Right renal cortex interstitium (tissue), 3 donors: ENCODE measurements around the gene MBTPS2. TPM values are rescaled to one million over a fixed set of nuclear protein-coding genes. Genes with fewer than 3 reads are reported as not detected.
"Not testable (repeated sequence)": the region's sequence is repeated elsewhere in the genome, so short reads cannot be mapped to it uniquely, and the experiment has no call there.

Experiments used
- DNase-seq, 3 donors: peaks; one replicate each; pipeline ENCODE4 v3.0.0-alpha.2; 2013; ENCODE audit warnings: low read depth in 3 of 3, low spot score in 2 of 3
- polyA plus RNA-seq, 3 donors: library from polyadenylated mRNA; unstranded; fragments of 120-200 nt; gene quantifications; one replicate each; pipeline ENCODE4 v1.2.1, GENCODE V29; 2013; ENCODE audit not compliant: insufficient read length in 3 of 3

The MBTPS2 gene
- polyA plus RNA-seq, 3 donors = 32.9 to 37.3 (median 37.1) TPM

GRCh38 chrX:21855937-21856415 is 16.6 kb downstream of the MBTPS2 start, which contains the start of gene YY2:
TSS of gene YY2 (plus strand) at chrX:21855987. CDS start at chrX:21856485, 498 bp downstream.
- DNase-seq = no peak

DNA sequence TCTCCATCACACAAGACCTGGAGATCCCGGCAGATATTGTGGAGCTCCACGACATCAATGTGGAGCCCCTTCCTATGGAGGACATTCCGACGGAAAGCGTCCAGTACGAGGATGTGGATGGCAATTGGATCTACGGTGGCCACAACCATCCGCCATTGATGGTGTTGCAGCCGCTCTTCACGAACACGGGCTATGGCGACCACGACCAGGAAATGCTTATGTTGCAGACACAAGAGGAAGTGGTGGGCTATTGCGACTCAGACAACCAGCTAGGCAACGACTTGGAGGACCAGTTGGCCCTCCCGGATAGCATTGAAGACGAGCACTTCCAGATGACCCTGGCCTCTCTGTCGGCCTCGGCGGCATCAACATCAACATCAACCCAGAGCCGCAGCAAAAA is 17.1 kb downstream of the MBTPS2 start:
- no peak for DNase-seq

DNA sequence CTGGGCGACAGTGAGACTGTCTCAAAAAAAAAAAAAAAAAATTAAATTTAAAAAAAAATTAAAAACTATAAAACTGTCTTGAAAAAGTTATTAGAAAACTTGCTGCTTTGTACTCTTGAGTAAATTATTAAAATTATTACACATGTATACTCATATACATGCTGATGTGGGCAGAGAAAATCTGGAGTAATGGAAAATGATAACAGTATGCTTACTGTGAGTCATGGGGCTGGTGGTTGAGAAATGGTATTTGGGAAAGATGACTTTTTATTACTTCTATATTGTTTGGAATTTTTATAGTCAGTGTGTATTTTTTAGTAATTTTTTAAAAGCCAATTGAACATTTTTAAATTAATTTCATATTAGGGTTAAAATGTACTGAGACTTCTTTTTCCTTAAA is 23.8 kb downstream of the MBTPS2 start:
- no peak for DNase-seq

DNA sequence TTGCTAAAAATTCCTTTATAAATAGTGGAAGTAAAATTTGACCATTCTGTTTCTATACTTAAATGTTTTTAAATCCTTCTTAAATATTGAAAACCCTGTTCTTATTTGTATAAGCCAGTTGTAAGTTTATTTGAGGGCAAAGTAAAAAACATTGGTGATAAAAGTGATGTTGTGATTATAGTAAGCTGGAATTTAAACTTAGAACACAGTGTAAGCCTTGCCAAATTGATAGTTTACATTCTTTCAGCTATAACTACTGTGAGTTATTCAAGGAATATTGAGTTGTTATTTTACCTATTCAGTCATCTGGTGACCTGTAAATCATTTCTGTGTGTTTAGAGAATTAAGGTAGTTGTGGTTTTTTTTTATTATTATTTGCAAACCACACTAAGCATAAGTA is 26.0 kb downstream of the MBTPS2 start:
- no peak for DNase-seq

GRCh38 chrX:21870494-21870893 is 31.1 kb downstream of the MBTPS2 start:
- DNase-seq = no peak

DNA sequence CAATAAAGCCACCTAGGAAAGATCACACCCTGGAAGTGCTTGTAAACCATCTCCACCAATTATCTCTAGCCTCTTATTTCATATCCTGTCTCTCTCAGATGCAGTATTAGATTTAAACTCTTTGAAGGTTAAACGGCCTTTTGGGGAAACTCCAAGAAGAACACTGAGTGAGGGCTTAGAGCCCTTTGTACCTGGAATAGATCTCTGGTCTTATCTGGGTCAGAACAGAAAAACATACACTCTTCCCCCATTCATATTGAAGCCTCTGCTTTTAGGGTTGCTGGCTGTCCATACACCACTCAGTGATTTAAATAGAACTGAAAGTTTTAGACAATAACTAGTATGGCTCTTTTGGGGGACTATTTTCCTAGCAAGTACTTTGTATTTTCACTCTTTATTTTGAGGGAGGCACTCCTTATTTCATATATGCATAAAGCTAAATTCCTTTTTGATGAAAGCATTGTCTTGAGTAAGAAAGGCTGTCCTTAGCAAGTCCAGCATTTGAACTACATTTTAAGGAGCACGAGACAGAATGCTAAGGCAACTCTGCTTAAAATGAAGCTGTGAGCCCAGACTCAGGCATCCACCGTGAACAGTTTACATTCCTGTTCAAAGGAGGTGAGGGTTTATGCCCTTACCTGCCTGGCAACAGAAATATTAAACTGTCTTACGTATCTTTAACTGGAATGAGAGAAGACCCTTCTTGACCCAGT is 33.8 kb downstream of the MBTPS2 start:
- DNase-seq = no peak

DNA sequence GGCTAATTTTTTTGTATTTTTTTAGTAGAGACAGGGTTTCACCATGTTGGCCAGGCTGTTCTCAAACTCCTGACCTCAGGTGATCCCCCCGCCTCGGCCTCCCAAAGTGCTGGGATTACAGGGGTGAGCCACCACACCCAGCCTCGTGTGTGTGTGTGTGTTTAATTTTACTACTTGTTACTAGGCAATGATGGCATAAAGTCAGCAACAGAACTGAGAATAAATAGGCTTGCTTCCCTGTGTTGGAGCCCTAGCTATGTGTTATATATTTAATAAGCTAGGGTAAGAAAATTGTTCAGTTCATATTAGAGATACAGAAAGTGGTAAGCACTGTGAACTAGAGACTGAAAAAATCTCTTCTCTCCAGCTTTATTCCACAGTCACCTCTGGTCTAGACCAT is 34.8 kb downstream of the MBTPS2 start:
- not testable (repeated sequence) for DNase-seq

GRCh38 chrX:21875013-21875412 is 35.6 kb downstream of the MBTPS2 start:
- no peak for DNase-seq

- no peak for DNase-seq
Observed at GRCh38 chrX:21881881-21882574, 42.6 kb downstream of the MBTPS2 start.

- DNase-seq = no peak
Observed at GRCh38 chrX:21883258-21883657, 43.8 kb downstream of the MBTPS2 start.

GRCh38 chrX:21885568-21885967 is 46.2 kb downstream of the MBTPS2 start:
- DNase-seq = no peak

- no peak for DNase-seq
Observed at GRCh38 chrX:21905313-21905712, 65.9 kb downstream of the MBTPS2 start.

DNA sequence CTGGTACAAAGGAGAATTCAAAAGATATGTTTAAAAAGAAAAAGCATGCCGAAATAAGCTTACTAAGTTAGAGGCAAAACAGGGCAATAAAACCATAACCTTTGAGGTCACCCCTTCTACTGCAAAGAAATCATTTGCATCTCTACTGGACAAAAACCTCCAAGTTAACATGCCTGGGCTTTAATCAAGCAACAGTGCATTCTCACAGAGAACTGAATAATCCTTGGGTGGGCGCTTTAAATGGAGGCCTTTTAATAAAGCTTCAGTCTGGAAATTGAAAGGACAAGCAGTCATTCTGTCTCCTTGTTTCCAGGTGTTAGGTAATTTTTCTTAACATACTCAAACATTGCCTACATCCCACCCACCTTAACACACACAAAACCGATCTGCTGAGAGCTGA is 66.5 kb downstream of the MBTPS2 start:
- DNase-seq = no peak

DNA sequence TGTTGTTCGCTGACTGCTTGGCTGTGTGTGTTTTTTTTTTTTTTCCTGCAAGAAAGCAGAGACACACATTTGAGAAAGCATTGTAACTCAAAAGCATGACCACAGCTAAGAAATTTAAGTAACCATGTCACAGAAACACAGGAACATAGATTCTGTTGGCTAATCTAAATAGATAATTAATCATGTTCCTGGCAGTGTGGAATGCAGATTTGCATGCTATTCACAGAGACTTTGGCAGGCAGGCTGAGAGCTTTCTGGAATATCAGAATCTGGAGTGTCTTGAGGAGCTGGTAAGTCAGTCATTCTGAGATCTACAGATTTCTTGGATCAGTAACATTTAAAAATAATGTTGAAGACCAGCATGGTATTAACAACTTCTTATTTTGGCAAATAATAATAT is 67.8 kb downstream of the MBTPS2 start:
- DNase-seq = peak in 2 of 3 donors; percentile 15 to 19

GRCh38 chrX:21911481-21911880 is 72.1 kb downstream of the MBTPS2 start:
- no peak for DNase-seq

GRCh38 chrX:21912220-21912619 is 72.8 kb downstream of the MBTPS2 start:
- no peak for DNase-seq

DNA sequence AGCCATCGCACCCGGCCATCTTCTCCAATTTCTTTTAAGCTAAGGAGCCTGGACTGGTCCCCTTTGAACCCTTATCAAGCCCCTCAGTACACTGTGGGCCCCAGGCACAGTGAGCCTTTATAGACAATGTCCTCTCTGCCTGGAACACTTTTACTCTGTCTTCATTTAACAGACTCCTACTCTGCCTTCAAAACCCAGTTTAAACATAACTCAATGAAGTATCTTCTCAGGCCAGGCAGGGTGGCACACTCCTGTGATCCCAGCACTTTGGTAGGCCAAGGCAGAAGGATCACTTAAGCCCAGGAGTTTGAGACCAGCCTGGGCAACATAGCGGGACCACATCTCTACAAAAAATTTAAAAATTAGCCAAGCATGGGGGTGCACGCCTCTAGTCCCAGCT is 73.6 kb downstream of the MBTPS2 start:
- no peak for DNase-seq

DNA sequence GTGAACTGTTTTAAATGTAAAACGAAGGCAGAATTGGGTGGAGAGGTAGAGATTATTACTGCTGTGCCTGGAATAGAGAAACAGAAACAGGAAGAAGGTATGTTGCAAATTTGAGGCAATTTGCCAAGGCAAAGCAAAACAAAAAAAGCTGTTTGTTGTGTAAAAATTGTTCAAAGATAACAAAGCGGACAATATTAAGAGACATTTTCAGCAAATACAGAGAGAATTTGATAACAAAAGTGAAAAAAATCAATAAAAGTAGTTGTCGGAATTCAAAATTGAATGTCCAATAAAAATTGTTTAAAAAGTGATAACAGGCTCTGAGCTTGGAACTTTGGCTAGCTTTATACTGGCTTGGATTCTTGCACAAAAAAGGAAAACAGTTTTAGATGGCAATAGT is 86.7 kb downstream of the MBTPS2 start:
- no peak for DNase-seq

GRCh38 chrX:21926527-21927278 is 87.3 kb downstream of the MBTPS2 start:
- no peak for DNase-seq

GRCh38 chrX:21929209-21929608 is 89.8 kb downstream of the MBTPS2 start:
- no peak for DNase-seq

GRCh38 chrX:21930986-21931385 is 91.6 kb downstream of the MBTPS2 start:
- DNase-seq = no peak
